Hepatocyte (in vitro differentiated cells): ENCODE data around the gene PPHLN1.

ENCODE experiments used
- EZH2 ChIP-seq: fragments of 200-600 bp; sonication (generic); IDR thresholded peaks from 2 replicates; pipeline ENCODE4 v1.6.1; 2016; ENCODE audit warnings: antibody characterized with exemption, mild to moderate bottlenecking, borderline replicate concordance
- TF ChIP-seq, protein P1 (sequence below): fragments of 200-600 bp; sonication (generic); IDR thresholded peaks from 2 replicates; pipeline ENCODE4 v1.5.1; 2016; ENCODE audit warnings: antibody characterized with exemption, mild to moderate bottlenecking; ENCODE audit not compliant: poor library complexity

DNA sequence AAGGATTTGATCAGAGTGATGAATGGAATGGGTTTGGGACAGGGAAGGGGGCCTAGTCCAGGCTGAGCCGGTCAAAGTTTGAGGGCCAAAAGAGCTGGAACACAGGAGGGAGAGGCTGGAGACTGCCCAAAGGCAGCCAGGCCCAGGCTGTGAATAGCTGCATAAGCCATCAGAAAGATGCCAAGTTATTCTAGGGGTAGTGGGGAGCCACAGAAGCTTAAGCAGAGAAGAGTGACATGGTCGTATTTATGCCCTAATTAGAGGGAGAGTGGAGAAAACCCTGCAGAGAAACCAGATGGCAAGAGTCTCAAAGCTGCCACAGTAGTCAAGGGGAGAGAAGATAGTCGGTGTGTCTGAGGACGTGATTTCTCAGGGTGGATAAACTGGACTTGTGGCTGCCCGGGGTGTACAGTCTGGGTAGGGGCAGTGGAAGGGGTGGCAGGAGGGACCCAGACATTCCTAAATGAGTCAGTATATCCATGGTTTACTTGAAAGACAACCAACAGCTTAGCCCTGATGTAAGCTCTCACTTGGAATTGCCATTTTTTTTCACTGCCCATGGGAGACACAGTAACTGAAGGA is 164.4 kb downstream of the PPHLN1 start:
- TF ChIP-seq, protein P1, sequence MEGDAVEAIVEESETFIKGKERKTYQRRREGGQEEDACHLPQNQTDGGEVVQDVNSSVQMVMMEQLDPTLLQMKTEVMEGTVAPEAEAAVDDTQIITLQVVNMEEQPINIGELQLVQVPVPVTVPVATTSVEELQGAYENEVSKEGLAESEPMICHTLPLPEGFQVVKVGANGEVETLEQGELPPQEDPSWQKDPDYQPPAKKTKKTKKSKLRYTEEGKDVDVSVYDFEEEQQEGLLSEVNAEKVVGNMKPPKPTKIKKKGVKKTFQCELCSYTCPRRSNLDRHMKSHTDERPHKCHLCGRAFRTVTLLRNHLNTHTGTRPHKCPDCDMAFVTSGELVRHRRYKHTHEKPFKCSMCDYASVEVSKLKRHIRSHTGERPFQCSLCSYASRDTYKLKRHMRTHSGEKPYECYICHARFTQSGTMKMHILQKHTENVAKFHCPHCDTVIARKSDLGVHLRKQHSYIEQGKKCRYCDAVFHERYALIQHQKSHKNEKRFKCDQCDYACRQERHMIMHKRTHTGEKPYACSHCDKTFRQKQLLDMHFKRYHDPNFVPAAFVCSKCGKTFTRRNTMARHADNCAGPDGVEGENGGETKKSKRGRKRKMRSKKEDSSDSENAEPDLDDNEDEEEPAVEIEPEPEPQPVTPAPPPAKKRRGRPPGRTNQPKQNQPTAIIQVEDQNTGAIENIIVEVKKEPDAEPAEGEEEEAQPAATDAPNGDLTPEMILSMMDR: no peak
- no peak for TF ChIP-seq EZH2
